Measurements from ENCODE around the gene PDE8A.

The PDE8A gene

GRCh38 chr15:84981711-84982300, at the start of gene PDE8A:
PDE8A (plus strand) TSS chr15:84981856; CDS start chr15:84982163, 307 bp downstream.
- H3K27ac ChIP-seq: peak within 1 kb of the TSS; percentile 68
- no peak for DNase-seq (ENCODE audit: low read depth, low spot score)

GRCh38 chr15:84934942-84935729, 46.5 kb upstream of the PDE8A start:
- H3K27ac ChIP-seq: no peak overlapping the region
- DNase-seq (ENCODE audit: low read depth, low spot score): no peak

DNA sequence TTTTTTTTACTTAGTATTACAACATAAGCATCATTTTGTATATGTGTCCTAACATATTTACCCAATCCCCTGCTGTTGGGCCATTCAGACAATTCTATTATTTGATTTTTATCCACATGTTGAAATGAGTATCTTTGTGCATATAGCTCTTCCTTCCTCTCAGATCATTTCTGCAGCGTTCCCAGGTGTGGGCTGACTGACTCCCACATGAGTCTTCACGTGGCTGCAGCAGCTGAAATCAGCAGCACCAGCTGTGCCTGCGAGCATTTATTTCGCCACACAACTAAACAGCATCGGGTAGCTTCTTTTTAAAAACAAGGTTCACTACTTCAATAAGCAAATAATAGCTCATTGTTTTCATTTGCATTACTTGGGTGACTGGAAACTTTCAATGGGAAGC, 44.5 kb upstream of the PDE8A start:
- DNase-seq (ENCODE audit: low read depth, low spot score): no peak
- no peak overlapping the region for H3K27ac ChIP-seq

- H3K27ac ChIP-seq: no peak overlapping the region
- no peak for DNase-seq (ENCODE audit: low read depth, low spot score)
These were observed 42.9 kb upstream of the PDE8A start for GRCh38 chr15:84938726-84939125.

- DNase-seq (ENCODE audit: low read depth, low spot score): no peak
- no peak overlapping the region for H3K27ac ChIP-seq
These were observed 41.3 kb upstream of the PDE8A start for GRCh38 chr15:84940399-84940798.

DNA sequence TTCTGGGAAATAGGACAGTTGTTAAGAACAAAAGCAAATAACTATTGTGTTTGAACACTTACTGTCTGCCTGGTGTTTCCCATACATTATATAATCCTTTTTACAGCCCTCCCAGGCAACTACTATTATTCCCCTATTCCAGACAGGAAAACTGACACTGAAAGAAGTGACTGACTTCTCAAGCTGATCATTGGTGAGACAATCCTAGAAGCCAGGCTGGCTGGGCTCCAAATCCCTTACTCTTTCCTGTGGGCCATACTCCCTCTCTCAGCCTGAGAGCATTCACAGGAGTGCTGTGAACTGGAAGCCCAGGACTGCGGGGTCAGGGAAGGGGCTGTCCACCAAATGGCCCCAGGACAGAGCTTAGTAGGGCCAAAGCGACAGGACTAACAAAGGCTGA, 39.2 kb upstream of the PDE8A start:
- no peak for DNase-seq (ENCODE audit: low read depth, low spot score)
- no peak overlapping the region for H3K27ac ChIP-seq

DNA sequence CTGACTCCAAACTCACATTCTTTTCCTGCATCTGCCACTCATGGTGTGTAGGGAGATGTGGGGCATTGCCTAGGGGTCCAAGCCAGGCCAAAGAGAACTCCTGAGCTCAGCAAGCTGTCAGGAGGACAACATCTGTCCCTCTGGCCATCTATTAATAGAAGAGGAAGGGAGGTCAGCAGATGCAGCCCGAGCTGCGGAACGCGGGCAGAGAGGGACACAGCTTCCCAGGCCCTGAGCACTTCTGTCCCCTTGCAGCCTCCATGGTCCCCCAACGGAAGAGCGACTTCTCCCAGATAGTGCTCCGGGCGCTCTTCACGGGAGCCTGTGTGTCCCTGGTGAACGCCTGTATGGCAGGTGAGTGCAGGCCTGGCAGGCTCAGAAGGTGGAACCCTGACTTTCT, 37.3 kb upstream of the PDE8A start:
- no peak for DNase-seq (ENCODE audit: low read depth, low spot score)
- no peak overlapping the region for H3K27ac ChIP-seq

DNA sequence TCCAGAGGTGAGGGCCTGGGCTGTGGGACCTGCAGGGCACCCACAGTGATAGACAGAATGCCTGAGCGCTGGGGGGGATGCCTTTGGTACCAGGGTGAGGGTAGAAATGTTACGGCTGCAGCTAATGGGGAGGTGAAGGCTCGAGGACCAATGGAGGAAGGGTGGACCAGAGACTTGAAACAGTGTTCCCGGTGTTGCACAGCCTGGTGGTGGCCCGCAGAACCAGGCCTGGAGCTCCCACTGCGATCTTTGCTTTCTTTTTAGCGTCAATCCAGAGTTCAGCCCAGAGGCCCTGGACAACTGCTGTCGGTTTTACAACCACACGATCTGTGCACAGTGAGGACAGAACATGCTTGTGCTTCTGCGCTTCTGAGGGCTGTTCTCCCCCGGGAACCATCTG, 36.8 kb upstream of the PDE8A start:
- DNase-seq (ENCODE audit: low read depth, low spot score): no peak

DNA sequence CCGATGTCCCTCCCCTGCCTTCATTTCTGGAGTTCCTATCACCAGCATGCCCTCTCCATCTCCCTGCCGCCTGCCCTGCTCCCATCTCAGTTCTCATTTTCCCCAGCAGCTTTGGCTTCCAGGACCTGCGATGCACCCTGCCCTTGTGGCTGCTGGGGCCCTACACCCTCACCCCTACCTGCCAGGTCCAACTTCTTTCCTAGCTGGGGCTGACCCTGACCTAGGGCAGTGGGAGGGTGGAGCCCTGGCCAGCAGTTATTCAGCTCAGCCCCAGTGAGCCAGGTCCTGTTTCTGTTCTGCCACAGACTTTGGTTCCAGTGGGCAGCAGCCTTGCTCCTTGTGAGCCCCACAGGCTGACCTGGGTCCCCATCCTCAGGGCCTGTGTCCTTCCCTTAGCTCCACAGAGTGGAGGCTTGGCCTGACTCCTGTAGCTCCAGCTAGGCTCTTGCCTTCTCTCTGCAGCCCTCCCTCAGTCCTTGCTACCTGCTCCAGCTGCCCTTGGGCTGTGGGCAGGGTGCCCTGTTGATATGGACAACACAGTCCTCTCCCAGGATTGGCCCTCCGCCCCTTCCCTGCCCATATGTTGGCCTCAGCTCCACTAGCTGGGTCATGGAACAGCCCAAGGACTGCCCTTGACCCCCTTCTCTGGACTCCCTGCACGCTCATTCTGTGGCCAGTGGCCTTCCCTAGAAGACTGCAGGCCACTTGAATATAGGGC, 34.7 kb upstream of the PDE8A start:
- no peak overlapping the region for H3K27ac ChIP-seq
- DNase-seq (ENCODE audit: low read depth, low spot score): no peak

More for the DNA sequence above, 36.8 kb upstream of the PDE8A start:
- no peak overlapping the region for H3K27ac ChIP-seq

DNA sequence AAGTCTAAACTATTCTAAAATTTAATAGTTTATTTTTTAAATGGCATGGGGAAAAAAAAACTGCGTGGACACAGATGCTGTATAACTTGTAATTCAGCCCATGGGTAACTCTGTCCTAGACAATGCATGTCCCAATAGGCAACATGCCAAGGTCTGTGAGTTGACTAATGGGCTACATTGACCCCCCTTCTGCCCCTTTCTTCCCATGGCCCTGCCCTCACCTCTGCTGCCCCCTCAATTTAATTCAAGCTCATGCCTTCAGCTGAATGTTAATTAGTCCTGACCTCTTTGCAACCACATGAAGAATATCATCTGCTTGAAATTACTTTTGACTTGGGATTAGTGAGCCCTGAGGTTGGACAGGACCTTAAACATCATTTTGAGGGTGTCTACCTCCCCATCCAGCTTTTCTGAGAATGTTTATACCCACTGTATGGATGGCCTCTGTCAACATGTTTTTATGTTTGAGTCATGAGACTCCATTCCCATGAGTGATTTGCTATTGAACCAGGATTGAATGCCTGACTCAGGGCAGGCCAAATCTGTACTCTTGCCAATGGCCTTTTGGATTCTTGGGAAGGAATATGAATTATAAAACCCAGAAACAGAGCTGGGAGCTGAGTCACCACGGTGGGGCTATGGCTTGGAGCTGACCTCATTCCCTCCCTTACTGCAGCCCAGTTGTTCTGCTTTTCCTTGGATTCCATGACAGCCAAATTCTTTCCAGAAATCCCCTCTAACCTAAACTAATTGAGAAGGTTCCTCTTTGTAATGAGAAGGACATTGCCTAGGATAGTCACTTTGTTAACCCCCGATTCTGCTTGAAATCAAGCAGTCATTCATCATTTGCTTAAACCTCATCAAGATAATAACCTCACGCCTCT, 33.5 kb upstream of the PDE8A start:
- no peak for DNase-seq (ENCODE audit: low read depth, low spot score)
- no peak overlapping the region for H3K27ac ChIP-seq

DNA sequence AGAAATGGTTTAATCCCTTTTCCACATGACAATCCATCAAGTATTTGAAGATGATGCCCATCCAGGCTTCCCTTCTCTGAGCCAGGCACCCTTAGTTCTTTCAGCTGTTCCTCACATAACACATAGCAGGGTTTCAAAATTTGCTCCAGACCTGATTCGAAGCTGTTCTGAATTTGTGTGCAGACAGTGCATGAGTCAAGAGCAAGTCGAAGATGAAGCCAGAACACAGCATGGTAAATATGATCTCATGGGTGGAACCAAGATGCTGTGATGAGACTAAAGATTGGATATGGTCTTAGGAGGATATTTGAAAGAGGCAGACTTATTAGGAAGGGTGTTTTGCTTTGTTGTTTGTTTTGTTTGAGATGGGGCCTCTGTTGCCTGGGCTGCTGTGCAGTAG, 32.6 kb upstream of the PDE8A start:
- H3K27ac ChIP-seq: no peak overlapping the region
- no peak for DNase-seq (ENCODE audit: low read depth, low spot score)

GRCh38 chr15:84949845-84950569, 31.6 kb upstream of the PDE8A start:
- DNase-seq (ENCODE audit: low read depth, low spot score): no peak
- H3K27ac ChIP-seq: no peak overlapping the region

DNA sequence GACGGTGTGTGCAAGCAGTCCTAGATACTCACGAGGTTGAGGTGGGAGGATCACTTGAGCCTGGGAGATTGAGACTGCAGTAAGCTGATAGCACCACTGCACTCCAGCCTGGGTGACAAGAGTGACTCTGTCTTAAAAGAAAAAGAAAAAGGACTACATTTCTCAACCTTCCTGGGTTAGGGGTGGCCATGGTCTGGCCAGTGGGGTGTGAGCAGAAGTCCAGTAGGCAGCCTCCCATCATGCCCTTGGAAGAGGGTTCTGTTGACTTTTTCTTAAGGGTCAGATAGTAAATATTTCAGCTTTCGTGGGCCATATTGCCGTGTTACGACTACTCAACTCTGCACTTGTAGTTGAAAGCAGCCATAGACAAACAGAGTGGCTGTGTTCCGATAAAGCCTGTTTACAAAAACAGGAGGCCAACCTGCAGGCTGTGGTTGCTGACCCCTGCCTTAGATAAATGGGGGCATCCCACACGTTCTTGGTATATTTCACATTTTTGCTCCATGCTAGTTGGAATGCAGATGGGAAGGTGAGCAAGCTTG, 31.0 kb upstream of the PDE8A start:
- DNase-seq (ENCODE audit: low read depth, low spot score): no peak

GRCh38 chr15:84951736-84952135, 29.9 kb upstream of the PDE8A start:
- H3K27ac ChIP-seq: no peak overlapping the region
- DNase-seq (ENCODE audit: low read depth, low spot score): no peak

More for the DNA sequence above, 31.0 kb upstream of the PDE8A start:
- no peak overlapping the region for H3K27ac ChIP-seq

GRCh38 chr15:84953136-84953535, 28.5 kb upstream of the PDE8A start:
- H3K27ac ChIP-seq: no peak overlapping the region
- DNase-seq (ENCODE audit: low read depth, low spot score): no peak

GRCh38 chr15:84953726-84954125, 27.9 kb upstream of the PDE8A start:
- no peak for DNase-seq (ENCODE audit: low read depth, low spot score)
- H3K27ac ChIP-seq: no peak overlapping the region

DNA sequence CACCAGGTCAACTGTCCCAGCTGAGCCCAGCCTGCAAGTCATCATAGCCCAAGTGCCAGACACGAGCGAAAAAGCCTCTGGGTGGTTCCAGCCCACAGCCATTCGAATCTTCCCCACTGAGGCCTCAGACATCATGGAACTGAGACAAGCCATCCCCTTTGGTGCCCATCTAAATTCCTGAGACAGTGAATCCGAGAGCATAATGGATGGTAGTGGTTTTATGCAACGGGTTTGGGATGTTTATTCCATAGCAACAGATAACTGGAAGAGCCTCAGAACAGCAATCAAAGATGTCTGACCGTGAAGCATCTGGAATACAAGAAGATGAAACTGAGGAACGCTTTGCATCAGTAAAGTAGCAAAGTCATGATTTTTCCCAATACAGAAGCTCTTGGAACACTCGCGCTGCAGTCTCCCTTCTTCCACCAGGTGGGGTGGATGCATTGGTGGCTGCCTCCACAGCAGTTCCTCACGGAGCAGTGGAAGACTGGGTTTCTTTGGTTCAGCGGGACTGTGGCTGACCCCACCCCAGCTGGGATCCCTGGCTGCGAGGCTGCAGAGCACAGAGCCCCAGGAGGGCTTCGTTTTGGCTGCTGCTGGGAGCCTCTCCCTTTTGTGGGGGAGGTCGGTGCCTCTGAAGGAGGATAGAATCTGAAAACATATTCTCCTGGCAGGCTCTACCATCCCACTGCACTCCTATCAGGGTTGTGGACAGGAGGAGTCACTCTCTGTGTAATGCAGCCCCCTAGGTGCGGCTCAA, 26.4 kb upstream of the PDE8A start:
- no peak for DNase-seq (ENCODE audit: low read depth, low spot score)
- H3K27ac ChIP-seq: no peak overlapping the region

DNA sequence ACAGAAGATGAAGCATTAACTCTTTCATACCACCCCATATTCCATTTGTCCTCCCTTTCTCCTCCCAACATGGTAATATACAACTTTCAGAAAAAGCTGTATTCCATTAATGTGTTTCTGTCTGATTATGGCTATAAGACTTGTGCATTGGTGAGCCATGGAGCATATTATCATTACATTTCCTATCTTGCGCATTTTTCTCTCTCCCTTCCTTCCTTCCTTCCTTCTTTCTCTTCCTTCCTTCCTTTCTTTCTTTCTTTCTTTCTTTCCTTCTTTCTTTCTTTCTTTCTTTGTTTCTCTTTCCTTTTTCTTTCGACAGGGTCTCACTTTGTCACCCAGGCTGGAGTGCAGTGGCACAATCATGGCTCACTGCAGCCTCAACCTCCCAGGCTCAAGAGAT, 25.5 kb upstream of the PDE8A start:
- H3K27ac ChIP-seq: no peak overlapping the region
- DNase-seq (ENCODE audit: low read depth, low spot score): no peak

Data from epithelial cell of prostate (primary cell).